Mesendoderm (in vitro differentiated cells): Measurements from ENCODE around the gene USB1.
A peak's percentile ranks its signal among the peaks of the same experiment; 100 is the strongest.
"Not testable (repeated sequence)": the region's sequence is repeated elsewhere in the genome, so short reads cannot be mapped to it uniquely, and the experiment has no call there.

Source experiments
- DNase-seq: peaks from one replicate; pipeline ENCODE4 v3.0.0; 2013
- H2AK5ac ChIP-seq: 2 replicates; pipeline ENCODE4 v1.6.1; 2013; ENCODE audit warnings: low read length, inconsistent platforms
- H2BK120ac ChIP-seq: 2 replicates; pipeline ENCODE4 v1.6.1; 2013; ENCODE audit warnings: low read depth, mild to moderate bottlenecking, low read length, moderate library complexity, mixed read lengths
- H2BK15ac ChIP-seq: replicated peaks from 2 replicates; pipeline ENCODE4 v1.6.1; 2013; ENCODE audit warnings: low read depth, mild to moderate bottlenecking, moderate library complexity
- H2BK5ac ChIP-seq: 2 replicates; pipeline ENCODE4 v1.6.1; 2013; ENCODE audit warnings: low read length, inconsistent platforms
- H3K18ac ChIP-seq: 2 replicates; pipeline ENCODE4 v1.6.1; 2013; ENCODE audit warnings: mild to moderate bottlenecking, low read length, mixed read lengths
- H3K23ac ChIP-seq: one replicate; pipeline ENCODE4 v1.6.1; 2013; ENCODE audit warnings: low read length
- H3K27ac ChIP-seq: 2 replicates; pipeline ENCODE4 v1.5.1; 2013; ENCODE audit warnings: low read depth, mild to moderate bottlenecking, inconsistent platforms, low read length, moderate library complexity
- H3K27me3 ChIP-seq: 2 replicates; pipeline ENCODE4 v1.6.1; 2013; ENCODE audit warnings: low read length, control low read depth, mild to moderate bottlenecking, inconsistent platforms; ENCODE audit not compliant: insufficient read depth, poor library complexity
- H3K36me3 ChIP-seq: 2 replicates; pipeline ENCODE4 v1.6.1; 2013; ENCODE audit warnings: low read length, inconsistent platforms; ENCODE audit not compliant: control insufficient read depth, insufficient read depth
- H3K4ac ChIP-seq: one replicate; pipeline ENCODE4 v1.6.1; 2013; ENCODE audit warnings: low read depth, mild to moderate bottlenecking, low read length, moderate library complexity
- H3K4me1 ChIP-seq: 2 replicates; pipeline ENCODE4 v1.6.1; 2013; ENCODE audit warnings: low read depth, low read length, inconsistent platforms; ENCODE audit not compliant: control insufficient read depth
- H3K4me2 ChIP-seq: 2 replicates; pipeline ENCODE4 v1.6.1; 2013; ENCODE audit warnings: low read length
- H3K4me3 ChIP-seq: 2 replicates; pipeline ENCODE4 v1.5.1; 2013; ENCODE audit warnings: mild to moderate bottlenecking, low read length
- H3K56ac ChIP-seq: one replicate; pipeline ENCODE4 v1.6.1; 2013; ENCODE audit warnings: low read length
- H3K79me1 ChIP-seq: 2 replicates; pipeline ENCODE4 v1.6.1; 2013; ENCODE audit warnings: low read length, inconsistent platforms
- H3K79me2 ChIP-seq: 2 replicates; pipeline ENCODE4 v1.6.1; 2013; ENCODE audit warnings: mild to moderate bottlenecking, low read length; ENCODE audit not compliant: control insufficient read depth, insufficient read depth
- H3K9ac ChIP-seq: 2 replicates; pipeline ENCODE4 v1.6.1; 2013; ENCODE audit warnings: low read length, inconsistent platforms
- H4K5ac ChIP-seq: one replicate; pipeline ENCODE4 v1.6.1; 2013; ENCODE audit warnings: low read length
- H4K8ac ChIP-seq: one replicate; pipeline ENCODE4 v1.6.1; 2013; ENCODE audit warnings: low read depth, mild to moderate bottlenecking, control low read depth, low read length, moderate library complexity
- WGBS: extraction: QIAGEN DNeasy Blood & Tissue Kit; methylation state at CpG from one replicate; pipeline ENCODE4 v1.1.7; 2013; ENCODE audit warnings: low lambda C conversion rate, missing lambda C conversion rate; ENCODE audit not compliant: insufficient coverage; ENCODE audit errors: extremely low coverage; 5-methylcytosine and 5-hydroxymethylcytosine counted together

The USB1 gene

DNA sequence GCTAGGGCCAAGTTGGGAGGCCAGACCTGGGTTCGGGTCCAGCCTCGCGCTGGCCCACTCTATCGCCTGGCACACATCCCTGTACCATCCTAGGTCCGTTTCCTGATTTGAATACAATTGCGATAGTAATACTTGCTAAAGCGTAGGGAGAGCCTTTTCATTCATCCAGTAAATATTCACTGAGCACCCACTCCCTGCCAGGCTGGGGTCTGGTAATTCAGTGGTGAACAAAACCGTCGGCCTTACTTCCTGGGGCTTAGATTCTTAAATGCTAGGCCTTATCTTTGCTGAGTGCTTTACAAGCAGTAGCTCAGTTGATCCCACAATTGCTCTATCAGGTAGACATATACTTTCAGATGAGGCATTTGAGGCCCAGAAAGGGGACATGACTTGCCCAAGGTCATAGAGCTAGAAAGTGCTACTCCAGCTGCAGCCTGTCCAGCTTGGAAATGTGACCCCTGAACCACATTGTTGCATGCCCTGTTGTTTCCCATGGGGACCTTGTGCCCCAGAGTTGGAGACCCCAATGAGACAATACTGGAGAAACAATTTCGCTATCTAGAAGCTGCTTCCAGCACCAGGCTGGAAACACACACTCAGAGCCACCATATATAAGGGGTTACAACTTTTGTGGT lies 691 bp downstream of the USB1 start:
- no peak overlapping the region for H3K23ac ChIP-seq
- DNase-seq: no peak

DNA sequence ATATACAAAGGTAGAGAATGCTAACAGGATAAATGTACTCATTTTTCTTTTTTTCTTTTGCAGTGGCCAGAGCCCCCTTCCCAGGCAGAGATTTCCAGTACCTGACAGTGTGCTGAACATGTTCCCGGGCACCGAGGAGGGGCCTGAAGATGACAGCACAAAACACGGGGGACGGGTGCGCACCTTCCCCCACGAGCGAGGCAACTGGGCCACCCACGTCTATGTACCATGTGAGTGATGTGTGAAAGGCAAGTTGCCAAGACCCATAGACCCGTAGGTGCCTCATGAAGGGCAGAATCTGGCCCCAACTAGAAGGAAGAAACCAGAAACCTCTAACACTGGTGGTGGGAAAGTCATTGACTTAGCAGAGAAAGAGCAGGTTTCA lies 1.2 kb downstream of the USB1 start:
- H3K4me2 ChIP-seq: no peak overlapping the region
- no peak overlapping the region for H2BK15ac ChIP-seq
- H3K27ac ChIP-seq: no peak overlapping the region
- no peak for DNase-seq
- H3K79me2 ChIP-seq: peaks cover 5% of the 10 kb centered on the region
- H3K4me3 ChIP-seq: no peak overlapping the region
- no peak overlapping the region for H4K5ac ChIP-seq
- no peak overlapping the region for H2BK120ac ChIP-seq
- H3K18ac ChIP-seq: no peak overlapping the region
- H3K4me1 ChIP-seq: peaks cover 16% of the 10 kb centered on the region
- H3K9ac ChIP-seq: peak overlapping the region; percentile 88
- H2AK5ac ChIP-seq: no peak overlapping the region
- H3K36me3 ChIP-seq: peaks cover 1% of the 10 kb centered on the region
- H3K27me3 ChIP-seq: no peaks in the 10 kb centered on the region
- no peak overlapping the region for H3K4ac ChIP-seq
- H3K56ac ChIP-seq: peak overlapping the region; percentile 84
- no CpG with 5 or more reads among the region's 9 CpGs for WGBS
- no peak overlapping the region for H4K8ac ChIP-seq
- peaks cover 10% of the 10 kb centered on the region for H3K79me1 ChIP-seq
- H2BK5ac ChIP-seq: no peak overlapping the region
- H3K23ac ChIP-seq: no peak overlapping the region

More for the DNA sequence above, 691 bp downstream of the USB1 start:
- Histone ChIP-seq H3K56ac (peak overlapping the region; percentile 84), H3K36me3 (peaks cover 3% of the 10 kb centered on the region), H2AK5ac (no peak overlapping the region), H2BK120ac (no peak overlapping the region), H3K27me3 (no peaks in the 10 kb centered on the region), H3K9ac (peak overlapping the region; percentile 88), H3K79me2 (peaks cover 5% of the 10 kb centered on the region), H3K79me1 (peaks cover 10% of the 10 kb centered on the region), H2BK15ac (no peak overlapping the region), H3K27ac (no peak overlapping the region), H3K4me3 (peak overlapping the region; percentile 88), H4K8ac (no peak overlapping the region), H2BK5ac (no peak overlapping the region), H4K5ac (no peak overlapping the region), H3K4me1 (peaks cover 16% of the 10 kb centered on the region), H3K18ac (no peak overlapping the region), H3K4me2 (peak overlapping the region; percentile 60), H3K4ac (no peak overlapping the region)
- no CpG with 5 or more reads among the region's 10 CpGs for WGBS

DNA sequence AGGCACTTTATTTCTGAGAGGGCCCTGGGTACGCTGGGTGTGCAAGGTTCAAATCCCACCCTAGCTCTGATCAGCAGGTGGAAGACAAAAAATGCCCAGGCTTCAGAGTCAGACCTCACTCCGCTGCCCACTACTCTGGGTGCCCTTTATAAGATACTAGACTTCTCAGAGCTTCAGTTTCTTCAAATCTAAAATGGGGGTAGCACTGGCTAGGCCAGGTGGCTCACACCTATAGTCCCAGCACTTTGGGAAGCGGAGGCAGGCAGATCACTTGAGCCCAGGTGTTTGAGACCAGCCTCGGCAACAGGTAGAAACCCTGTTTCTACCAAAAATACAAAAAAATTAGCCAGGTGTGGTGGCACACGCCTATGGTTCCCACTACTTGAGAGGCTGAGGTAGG lies 1.7 kb downstream of the USB1 start:
- Histone ChIP-seq H2BK15ac (no peak overlapping the region), H2BK120ac (no peak overlapping the region), H3K9ac (no peak overlapping the region), H3K79me2 (peaks cover 5% of the 10 kb centered on the region), H4K8ac (no peak overlapping the region), H3K36me3 (no peaks in the 10 kb centered on the region), H4K5ac (no peak overlapping the region), H3K27me3 (no peaks in the 10 kb centered on the region), H3K27ac (no peak overlapping the region), H3K18ac (no peak overlapping the region), H3K56ac (no peak overlapping the region), H3K4ac (no peak overlapping the region), H3K4me3 (no peak overlapping the region), H3K79me1 (peaks cover 10% of the 10 kb centered on the region), H3K4me2 (no peak overlapping the region), H3K23ac (no peak overlapping the region), H2BK5ac (no peak overlapping the region), H3K4me1 (peaks cover 16% of the 10 kb centered on the region), H2AK5ac (no peak overlapping the region)
- WGBS: no CpG with 5 or more reads among the region's 5 CpGs
- no peak for DNase-seq

DNA sequence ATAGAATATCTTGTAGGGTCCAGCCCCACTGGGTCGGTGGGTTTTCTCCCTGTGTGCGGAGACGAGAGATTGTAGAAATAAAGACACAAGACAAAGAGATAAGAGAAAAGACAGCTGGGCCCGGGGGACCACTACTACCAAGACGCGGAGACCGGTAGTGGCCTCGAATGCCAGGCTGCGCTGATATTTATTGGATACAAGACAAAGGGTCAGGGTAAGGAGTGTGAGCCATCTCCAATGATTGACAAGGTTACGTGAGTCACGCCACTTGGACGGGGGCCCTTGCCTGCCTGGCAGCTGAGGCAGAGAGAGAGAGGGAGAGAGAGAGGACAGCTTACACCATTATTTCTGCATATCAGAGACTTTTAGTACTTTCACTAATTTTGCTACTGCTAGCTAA lies 3.5 kb downstream of the USB1 start:
- not testable (repeated sequence) for H3K56ac ChIP-seq, H4K5ac ChIP-seq, H2BK120ac ChIP-seq, H3K4ac ChIP-seq, H3K18ac ChIP-seq, H3K4me2 ChIP-seq, H2AK5ac ChIP-seq, H3K27me3 ChIP-seq, H3K9ac ChIP-seq, H3K36me3 ChIP-seq, H3K27ac ChIP-seq, H3K79me2 ChIP-seq, H3K79me1 ChIP-seq, DNase-seq, H2BK15ac ChIP-seq, H4K8ac ChIP-seq, H3K4me1 ChIP-seq, H3K23ac ChIP-seq, H3K4me3 ChIP-seq, H2BK5ac ChIP-seq
- no CpG with 5 or more reads among the region's 12 CpGs for WGBS

DNA sequence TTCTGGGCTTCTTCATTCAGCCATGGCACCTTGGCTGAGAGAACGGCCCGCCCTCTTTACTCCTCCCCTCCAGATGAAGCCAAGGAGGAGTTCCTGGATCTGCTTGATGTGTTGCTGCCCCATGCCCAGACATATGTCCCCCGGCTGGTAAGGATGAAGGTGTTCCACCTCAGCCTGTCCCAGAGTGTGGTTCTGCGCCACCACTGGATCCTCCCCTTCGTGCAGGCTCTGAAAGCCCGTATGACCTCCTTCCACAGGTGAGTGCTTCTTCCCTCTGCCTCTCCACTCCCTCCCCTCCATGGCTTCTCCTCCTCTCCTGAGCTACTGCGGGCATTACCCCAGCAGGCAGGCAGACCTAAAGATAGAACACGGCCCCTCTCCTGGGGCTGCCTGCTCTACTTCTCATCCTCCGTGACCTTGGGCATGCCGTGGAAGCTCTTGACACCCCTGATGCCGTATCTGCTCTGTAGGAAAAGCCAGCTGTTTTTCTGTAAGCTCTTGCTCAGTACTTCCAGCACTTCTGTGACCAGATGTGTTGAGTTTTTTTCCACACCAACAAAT lies 8.7 kb downstream of the USB1 start:
- Histone ChIP-seq H3K27ac (peak overlapping the region; percentile 94), H3K4ac (peak overlapping the region; percentile 99), H3K9ac (peak overlapping the region; percentile 38), H3K36me3 (peaks cover 3% of the 10 kb centered on the region), H3K4me1 (peaks cover 28% of the 10 kb centered on the region), H4K8ac (no peak overlapping the region), H3K79me1 (peaks cover 3% of the 10 kb centered on the region), H2BK120ac (peak overlapping the region; percentile 93), H3K79me2 (no peaks in the 10 kb centered on the region), H3K27me3 (no peaks in the 10 kb centered on the region), H2BK15ac (no peak overlapping the region), H3K23ac (no peak overlapping the region), H2AK5ac (peak overlapping the region; percentile 80), H3K18ac (peak overlapping the region; percentile 5), H4K5ac (no peak overlapping the region), H3K4me3 (no peak overlapping the region), H3K56ac (peak overlapping the region; percentile 90), H2BK5ac (peak overlapping the region; percentile 92), H3K4me2 (no peak overlapping the region)
- DNase-seq: peak; percentile 59
- WGBS: no CpG with 5 or more reads among the region's 11 CpGs

DNA sequence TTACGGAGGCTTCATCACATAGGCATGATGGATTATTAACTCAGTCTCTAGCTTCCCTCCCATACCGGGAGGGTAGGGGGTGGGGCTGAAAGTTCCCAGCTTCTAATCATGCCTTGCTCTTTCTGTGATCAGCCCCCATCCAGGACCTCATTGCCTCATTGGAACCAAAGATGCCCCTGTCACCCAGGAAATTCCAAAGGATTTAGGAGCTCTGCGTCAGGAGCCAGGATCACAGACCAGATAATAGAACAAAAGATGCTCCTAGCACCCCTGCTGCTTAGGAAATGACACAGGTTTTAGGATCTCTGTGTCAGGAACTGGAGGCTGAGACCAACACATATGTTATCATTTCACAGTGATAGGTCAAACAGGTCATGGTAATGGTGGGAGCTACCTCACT lies 9.7 kb downstream of the USB1 start:
- Histone ChIP-seq H3K56ac (peak overlapping the region; percentile 90), H4K5ac (no peak overlapping the region), H3K36me3 (peaks cover 3% of the 10 kb centered on the region), H3K79me2 (no peaks in the 10 kb centered on the region), H3K4me1 (peaks cover 28% of the 10 kb centered on the region), H2BK15ac (no peak overlapping the region), H2BK120ac (peak overlapping the region; percentile 93), H3K27ac (peak overlapping the region; percentile 94), H3K4me3 (no peak overlapping the region), H3K18ac (peak overlapping the region; percentile 91), H3K23ac (no peak overlapping the region), H3K79me1 (peaks cover 3% of the 10 kb centered on the region), H2BK5ac (peak overlapping the region; percentile 92), H3K9ac (no peak overlapping the region), H4K8ac (no peak overlapping the region), H2AK5ac (no peak overlapping the region), H3K4ac (peak overlapping the region; percentile 99), H3K27me3 (no peaks in the 10 kb centered on the region), H3K4me2 (no peak overlapping the region)
- DNase-seq: peak; percentile 98
- WGBS: no CpG with 5 or more reads among the region's 3 CpGs
